Measurements from ENCODE around the gene RBM4B. TPM values are rescaled to one million over a fixed set of nuclear protein-coding genes. Genes with fewer than 3 reads are reported as not detected.
A peak's percentile ranks its signal among the peaks of the same experiment; 100 is the strongest.

Gene RBM4B
- total RNA-seq, 2 donors from 2014 or later: 15.5 to 40.7 TPM

- TF ChIP-seq, protein P1, sequence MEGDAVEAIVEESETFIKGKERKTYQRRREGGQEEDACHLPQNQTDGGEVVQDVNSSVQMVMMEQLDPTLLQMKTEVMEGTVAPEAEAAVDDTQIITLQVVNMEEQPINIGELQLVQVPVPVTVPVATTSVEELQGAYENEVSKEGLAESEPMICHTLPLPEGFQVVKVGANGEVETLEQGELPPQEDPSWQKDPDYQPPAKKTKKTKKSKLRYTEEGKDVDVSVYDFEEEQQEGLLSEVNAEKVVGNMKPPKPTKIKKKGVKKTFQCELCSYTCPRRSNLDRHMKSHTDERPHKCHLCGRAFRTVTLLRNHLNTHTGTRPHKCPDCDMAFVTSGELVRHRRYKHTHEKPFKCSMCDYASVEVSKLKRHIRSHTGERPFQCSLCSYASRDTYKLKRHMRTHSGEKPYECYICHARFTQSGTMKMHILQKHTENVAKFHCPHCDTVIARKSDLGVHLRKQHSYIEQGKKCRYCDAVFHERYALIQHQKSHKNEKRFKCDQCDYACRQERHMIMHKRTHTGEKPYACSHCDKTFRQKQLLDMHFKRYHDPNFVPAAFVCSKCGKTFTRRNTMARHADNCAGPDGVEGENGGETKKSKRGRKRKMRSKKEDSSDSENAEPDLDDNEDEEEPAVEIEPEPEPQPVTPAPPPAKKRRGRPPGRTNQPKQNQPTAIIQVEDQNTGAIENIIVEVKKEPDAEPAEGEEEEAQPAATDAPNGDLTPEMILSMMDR (IDR thresholded peaks at IDR 0.05): peak in 1 of 4 experiments; percentile 24
- TF ChIP-seq POLR2AphosphoS5 (IDR thresholded peaks at IDR 0.05) (peak; percentile 99), POLR2A (IDR thresholded peaks at IDR 0.05) (peak; percentile 99)
- intact Hi-C loops (cut with DNase I): no loop called here
- Histone ChIP-seq H3K4me3 (peak within 1 kb of the TSS; percentile 80 to 95), H3K4me1 (replicated peaks) (peaks cover 9% of the 10 kb centered on the region), H3K36me3 (no peaks in the 10 kb centered on the region), H3K27me3 (replicated peaks; ENCODE audit: insufficient read depth) (no peaks in the 10 kb centered on the region), H3K27ac (peak within 1 kb of the TSS; percentile 94), H3K9me3 (no peaks in the 10 kb centered on the region)
- under 1% methylated on average over 88 of the region's 90 CpGs for WGBS
- peak; percentile 99 for DNase-seq (ENCODE audit: low spot score)
Measured at GRCh38 chr11:66616379-66617154, 61.1 kb downstream of the RBM4B start, which contains the start of gene RBM14. RBM14 (plus strand) TSS chr11:66616630; CDS start chr11:66616721, 91 bp downstream.

Small RNAs within 50 kb of the gene (small RNA-seq; reads per million reads assigned to genes)
- gene RN7SL12P (0 reads per million in 2 donors), gene RNU4-39P (0 to 0.10 reads per million in 2 donors)

Other genes starting within 250 kb of the RBM4B start
- 10 to 100 TPM; 44.2 to 51.2 TPM for gene MRPL11, start 239.0 kb downstream of the RBM4B start, total RNA-seq
- 10 to 100 TPM; 23.9 to 27.0 TPM for gene PELI3, start 211.0 kb downstream of the RBM4B start, total RNA-seq
- gene DPP3, start 197.5 kb downstream of the RBM4B start, total RNA-seq: 10 to 100 TPM; 37.0 to 53.6 TPM
- gene BBS1, start 167.3 kb downstream of the RBM4B start, total RNA-seq: 100 to 1,000 TPM; 106 to 148 TPM
- gene ZDHHC24, start 131.8 kb downstream of the RBM4B start, total RNA-seq: 10 to 100 TPM; 24.9 to 37.8 TPM
- not detected for gene ACTN3, start 131.0 kb downstream of the RBM4B start, total RNA-seq
- 100 to 1,000 TPM; 119 to 130 TPM for gene CTSF, start 109.3 kb downstream of the RBM4B start, total RNA-seq
- 1 to 10 TPM in 1 of 2 donors, under 1 TPM in 1; 0.82 to 3.8 TPM for gene CCDC87, start 84.8 kb downstream of the RBM4B start, total RNA-seq
- 10 to 100 TPM; 31.0 to 63.8 TPM for gene CCS, start 84.7 kb downstream of the RBM4B start, total RNA-seq
- 10 to 100 TPM; 45.9 to 98.8 TPM for gene RBM14, start 61.3 kb downstream of the RBM4B start, total RNA-seq
- 100 to 1,000 TPM; 105 to 137 TPM for gene RBM4, start 39.2 kb downstream of the RBM4B start, total RNA-seq
- 100 to 1,000 TPM; 139 to 140 TPM for gene SPTBN2, start 51.3 kb upstream of the RBM4B start, total RNA-seq
- gene RCE1, start 165.6 kb upstream of the RBM4B start, total RNA-seq: 10 to 100 TPM; 27.1 to 50.0 TPM
- gene LRFN4, start 179.2 kb upstream of the RBM4B start, total RNA-seq: 10 to 100 TPM in 1 of 2 donors, 1 to 10 TPM in 1; 6.6 to 17.3 TPM

Data from prostate gland (tissue), 2 donors.